HepG2 (cell line): ENCODE results near the gene RPL36. TPM values are rescaled to one million over a fixed set of nuclear protein-coding genes. Genes with fewer than 3 reads are reported as not detected.

ENCODE experiments used
- AGO1 ChIP-seq: fragments of 200-400 bp; formaldehyde crosslinking; IDR thresholded peaks from 2 replicates; pipeline ENCODE4 v1.6.1; 2017; ENCODE audit warnings: mild to moderate bottlenecking, low read depth, low read length, moderate library complexity; ENCODE audit not compliant: poor library complexity, severe bottlenecking
- CBX5 ChIP-seq: sonication (generic); formaldehyde crosslinking; IDR thresholded peaks from 2 replicates; pipeline ENCODE4 v1.4.0; 2020; ENCODE audit warnings: missing genetic modification reagents, borderline replicate concordance
- DDIT3 ChIP-seq: sonication (generic); formaldehyde crosslinking; IDR thresholded peaks from 2 replicates; pipeline ENCODE4 v1.4.0; 2020; ENCODE audit warnings: mild to moderate bottlenecking, missing genetic modification reagents
- EED ChIP-seq: sonication (generic); formaldehyde crosslinking; IDR thresholded peaks from 2 replicates; pipeline ENCODE4 v1.5.0; 2020; ENCODE audit warnings: mild to moderate bottlenecking, missing genetic modification reagents
- FOSL2 ChIP-seq: sonication (generic); formaldehyde crosslinking; IDR thresholded peaks from 2 replicates; pipeline ENCODE4 v1.4.0; 2020; ENCODE audit warnings: missing genetic modification reagents
- HMGA1 ChIP-seq: sonication (generic); formaldehyde crosslinking; conservative IDR thresholded peaks from 2 replicates; pipeline ENCODE4 v1.4.0; 2020; ENCODE audit warnings: missing genetic modification reagents
- HNRNPL ChIP-seq: fragments of 200-400 bp; formaldehyde crosslinking; IDR thresholded peaks from 2 replicates; pipeline ENCODE4 v1.6.1; 2017; ENCODE audit warnings: mild to moderate bottlenecking, low read depth, low read length
- HNRNPLL ChIP-seq: fragments of 200-400 bp; formaldehyde crosslinking; IDR thresholded peaks from 2 replicates; pipeline ENCODE4 v1.6.1; 2017; ENCODE audit warnings: mild to moderate bottlenecking, low read depth, low read length; ENCODE audit not compliant: poor library complexity, severe bottlenecking
- HOXA3 ChIP-seq: sonication (generic); formaldehyde crosslinking; IDR thresholded peaks from 2 replicates; pipeline ENCODE4 v1.5.0; 2020; ENCODE audit warnings: missing genetic modification reagents
- LCORL ChIP-seq, 2 experiments: fragments of 450-650 bp in 1 of 2; sonication (generic) in 1 of 2; formaldehyde crosslinking in 1 of 2; IDR thresholded peaks; 2 replicates each; pipeline versions ENCODE4 v1.5.0 to v1.6.1; 2017 to 2020; ENCODE audit warnings: antibody characterized with exemption in 1 of 2, missing genetic modification reagents in 1 of 2
- NONO ChIP-seq, 2 experiments: fragments of 450-650 bp in 1 of 2; sonication (generic) in 1 of 2; formaldehyde crosslinking in 1 of 2; IDR thresholded peaks in 1 of 2; conservative IDR thresholded peaks in 1 of 2; 2 replicates each; pipeline versions ENCODE4 v1.6.1 to v1.8.0; 2017 to 2022; ENCODE audit warnings: mild to moderate bottlenecking in 1 of 2, missing genetic modification reagents in 1 of 2, moderate library complexity in 1 of 2
- POLR2A ChIP-seq, 2 experiments: IDR thresholded peaks; 2 replicates each; pipeline ENCODE4 v1.6.1; 2011; ENCODE audit warnings: low read depth in 2 of 2, low read length in 2 of 2, mild to moderate bottlenecking in 1 of 2, moderate library complexity in 1 of 2; ENCODE audit not compliant: insufficient read depth in 1 of 2
- POLR2AphosphoS2 ChIP-seq: IDR thresholded peaks from 2 replicates; pipeline ENCODE4 v1.6.1; 2011; ENCODE audit warnings: low read depth, low read length, improper control_type of control experiment
- POLR2AphosphoS5 ChIP-seq: IDR thresholded peaks from 2 replicates; pipeline ENCODE4 v1.6.1; 2012; ENCODE audit warnings: low read depth, low read length
- RBM39 ChIP-seq: fragments of 200-400 bp; formaldehyde crosslinking; IDR thresholded peaks from one replicate; pipeline ENCODE4 v1.6.1; 2018; ENCODE audit warnings: antibody characterized with exemption, mild to moderate bottlenecking, low read depth, low read length; ENCODE audit not compliant: poor library complexity, severe bottlenecking
- RXRA ChIP-seq: sonication (generic); formaldehyde crosslinking; IDR thresholded peaks from 2 replicates; pipeline ENCODE4 v1.5.1; 2020; ENCODE audit warnings: missing genetic modification reagents
- SMARCE1 ChIP-seq: fragments of 450-650 bp; IDR thresholded peaks from 2 replicates; pipeline ENCODE4 v1.6.1; 2017; ENCODE audit warnings: borderline replicate concordance
- SRSF1 ChIP-seq: fragments of 200-400 bp; formaldehyde crosslinking; optimal IDR thresholded peaks from 2 replicates; pipeline ENCODE3; 2017; ENCODE audit warnings: mild to moderate bottlenecking, low read depth, low read length, moderate library complexity
- TERF1 ChIP-seq: sonication (generic); formaldehyde crosslinking; IDR thresholded peaks from 2 replicates; pipeline ENCODE4 v1.8.0; 2022; ENCODE audit warnings: mild to moderate bottlenecking, missing genetic modification reagents, moderate library complexity
- ZC3H13 ChIP-seq: sonication (generic); formaldehyde crosslinking; IDR thresholded peaks from 2 replicates; pipeline ENCODE4 v1.8.1; 2023; ENCODE audit warnings: mild to moderate bottlenecking, missing genetic modification reagents, moderate library complexity
- ZFX ChIP-seq: sonication (generic); formaldehyde crosslinking; IDR thresholded peaks from 2 replicates; pipeline ENCODE4 v1.4.0; 2020; ENCODE audit warnings: mild to moderate bottlenecking, low read depth, missing genetic modification reagents, moderate library complexity
- ZFY ChIP-seq: sonication (generic); formaldehyde crosslinking; IDR thresholded peaks from 2 replicates; pipeline ENCODE4 v1.4.0; 2020; ENCODE audit warnings: missing genetic modification reagents
- ZKSCAN1 ChIP-seq: fragments of 150-350 bp; IDR thresholded peaks from 2 replicates; pipeline ENCODE4 v1.6.1; 2014; ENCODE audit warnings: low read length
- ZNF333 ChIP-seq: sonication (generic); formaldehyde crosslinking; IDR thresholded peaks from 2 replicates; pipeline ENCODE4 v1.4.0; 2020; ENCODE audit warnings: mild to moderate bottlenecking, missing genetic modification reagents, borderline replicate concordance
- ZNF598 ChIP-seq: sonication (generic); formaldehyde crosslinking; IDR thresholded peaks from 2 replicates; pipeline ENCODE4 v1.5.1; 2020; ENCODE audit warnings: mild to moderate bottlenecking, missing genetic modification reagents, borderline replicate concordance
- ZNF704 ChIP-seq: sonication (generic); formaldehyde crosslinking; IDR thresholded peaks from 2 replicates; pipeline ENCODE4 v1.8.1; 2023; ENCODE audit warnings: mild to moderate bottlenecking, inconsistent platforms, moderate library complexity, missing genetic modification reagents, borderline replicate concordance
- ZSCAN30 ChIP-seq: sonication (generic); formaldehyde crosslinking; IDR thresholded peaks from 2 replicates; pipeline ENCODE4 v1.5.0; 2020; ENCODE audit warnings: mild to moderate bottlenecking, missing genetic modification reagents
- polyA plus RNA-seq, 8 experiments: library from polyadenylated mRNA; depleted of rRNA in 3 of 8; stranded (reverse) in 7 of 8; unstranded in 1 of 8; fragments of >200 nt; fragmentation: Illumina TruSeq in 4 of 8; extraction: Trizol in 4 of 8; gene quantifications; 2 replicates each; pipeline versions ENCODE4 v1.2.1 to v1.2.3, GENCODE V29; 2011 to 2016; ENCODE audit warnings: low read depth in 4 of 8, missing spikeins in 1 of 8, mixed read lengths in 1 of 8; ENCODE audit not compliant: insufficient read depth in 1 of 8
- total RNA-seq, 5 experiments: library from RNA; depleted of rRNA; stranded (reverse); fragments of >200 nt; fragmentation: Illumina TruSeq; extraction: Trizol; gene quantifications; 2 replicates each; pipeline ENCODE4 v1.2.3, GENCODE V29; 2016; ENCODE audit warnings: low read depth in 1 of 5

The RPL36 gene
- total and polyA plus RNA-seq, 2 of the 13 experiments (the other 11 are each of a cell fraction or from before 2014, with no cell fraction given), result 706 to 740 TPM

GRCh38 chr19:5693195-5694166 lies 3.4 kb downstream of the RPL36 start (continued):
- TF ChIP-seq ZFY (CRISPR knock-in tag) (peak; percentile 16; the same call in 1 of the 2 replicates), HNRNPL (0 out of 2 replicates have a peak, but pooled peaks have one; percentile 42), POLR2A (IDR thresholded peaks at IDR 0.05; ENCODE audit: insufficient read depth in 1 of 2, low read depth in 2 of 2, low read length in 2 of 2) (peak in 1 of 2 experiments; percentile 71), HNRNPLL (peak; percentile 4), SRSF1 (peak; percentile 32), EED (CRISPR knock-in tag) (no peak), ZNF598 (0 out of 2 replicates have a peak, but pooled peaks have one; percentile 48), POLR2AphosphoS5 (peak; percentile 26; the same call in 1 of the 2 replicates), POLR2AphosphoS2 (no peak), ZFX (CRISPR knock-in tag) (peak; percentile 20; the same call in 1 of the 2 replicates), TERF1 (CRISPR knock-in tag) (peak; percentile 67; the same call in 1 of the 2 replicates), ZNF333 (CRISPR knock-in tag) (0 out of 2 replicates have a peak, but pooled peaks have one; percentile 5), HMGA1 (CRISPR knock-in tag) (no peak), ZNF704 (no peak), SMARCE1 (no peak), DDIT3 (CRISPR knock-in tag) (no peak), ZKSCAN1 (no peak), FOSL2 (CRISPR knock-in tag) (no peak), ZC3H13 (CRISPR knock-in tag) (peak; percentile 65; the same call in 1 of the 2 replicates), RBM39 (peak; percentile 62), AGO1 (peak; percentile 80), LCORL (IDR thresholded peaks at IDR 0.05) (no peak), LCORL (CRISPR knock-in tag; IDR thresholded peaks at IDR 0.05) (no peak), ZSCAN30 (CRISPR knock-in tag) (no peak), RXRA (CRISPR knock-in tag) (no peak), HOXA3 (peak; percentile 15; the same call in 1 of the 2 replicates), CBX5 (CRISPR knock-in tag) (0 out of 2 replicates have a peak, but pooled peaks have one; percentile 2), NONO (IDR thresholded peaks at IDR 0.05) (no peak), NONO (CRISPR knock-in tag; conservative IDR thresholded peaks at IDR 0.05) (peak; percentile 36; the same call in 1 of the 2 replicates)
